ENCODE data around the gene AMOTL1.

DNA sequence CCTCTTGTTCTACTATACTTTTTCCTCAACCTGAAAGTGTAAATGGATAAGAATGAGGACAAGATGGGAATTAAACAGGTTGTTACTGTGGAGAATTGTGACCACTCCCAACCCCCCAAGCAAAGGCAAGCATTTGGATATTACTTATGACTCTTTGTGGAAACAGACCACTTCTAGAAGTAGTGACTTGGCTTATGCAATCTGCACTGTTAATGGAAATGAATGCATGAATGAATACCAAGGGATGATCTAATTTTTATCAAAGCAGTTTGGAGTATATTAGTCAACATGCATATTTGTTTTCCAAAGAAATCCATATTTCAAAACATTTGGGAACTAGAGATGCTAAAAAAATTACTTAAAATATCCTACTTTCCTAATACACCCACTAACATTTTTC, 35.3 kb downstream of the AMOTL1 start:
- TF ChIP-seq YY1 (IDR thresholded peaks at IDR 0.05; ENCODE audit: insufficient read depth, insufficient read length): no peak
- TF ChIP-seq ZNF274 (IDR thresholded peaks at IDR 0.05; ENCODE audit: low read depth, low read length): no peak
